Colonic mucosa (tissue), 4 donors: ENCODE results near the gene NUP214. TPM values are rescaled to one million over a fixed set of nuclear protein-coding genes. Genes with fewer than 3 reads are reported as not detected.
"Not testable (repeated sequence)": the region's sequence is repeated elsewhere in the genome, so short reads cannot be mapped to it uniquely, and the experiment has no call there.

Experiments
- DNase-seq: peaks from one replicate; pipeline ENCODE4 v3.0.0-alpha.2; 2020
- H3K27ac ChIP-seq: fragments of 200-600 bp; one replicate; pipeline ENCODE4 v1.8.0; 2021
- H3K27me3 ChIP-seq: fragments of 200-600 bp; one replicate; pipeline ENCODE4 v1.8.0; 2021
- H3K36me3 ChIP-seq: fragments of 200-600 bp; one replicate; pipeline ENCODE4 v1.8.0; 2021
- H3K4me1 ChIP-seq: fragments of 200-600 bp; one replicate; pipeline ENCODE4 v1.8.0; 2021; ENCODE audit warnings: mild to moderate bottlenecking
- H3K4me3 ChIP-seq: fragments of 200-600 bp; one replicate; pipeline ENCODE4 v1.8.0; 2021
- H3K9ac ChIP-seq, 2 donors: one replicate each; pipeline ENCODE4 v1.7.0; 2013; ENCODE audit warnings: control low read depth in 2 of 2, low read depth in 2 of 2, low read length in 2 of 2
- H3K9me3 ChIP-seq: fragments of 200-600 bp; one replicate; pipeline ENCODE4 v1.8.0; 2021
- CTCF ChIP-seq: fragments of 200-600 bp; IDR thresholded peaks from one replicate; pipeline ENCODE4 v1.8.0; 2022; ENCODE audit warnings: antibody characterized with exemption, mild to moderate bottlenecking
- intact Hi-C: fragments of 100-400 bp; cut with DNase I; formaldehyde crosslinking; loops from one replicate; pipeline ENCODE4 v1.14.1; 2022
- total RNA-seq, 2 donors: library from RNA; stranded (reverse); fragmentation: NEBNext Ultra II Directional in 1 of 2; extraction: Animal tissue kit (Norgen Biotek cat#: 25700) in 1 of 2; gene quantifications; one replicate each; pipeline ENCODE4 v1.2.1, GENCODE V29; 2021
- donor health status: healthy.
- donor health status: DM: no; HTN: no; CAD: no.
- donor health status: DM: no; HTN: no; CAD: no.

Gene NUP214
- total RNA-seq, 2 donors from 2014 or later: 32.2 to 43.8 TPM

- no peak overlapping the region for H3K27ac ChIP-seq
- intact Hi-C loops: no loop called here
- no peaks in the 10 kb centered on the region for H3K9me3 ChIP-seq
- no peak overlapping the region for H3K9ac ChIP-seq
- no peaks in the 10 kb centered on the region for H3K27me3 ChIP-seq
- no peak for TF ChIP-seq CTCF
- H3K36me3 ChIP-seq: no peaks in the 10 kb centered on the region
- H3K4me1 ChIP-seq: no peaks in the 10 kb centered on the region
- no peak overlapping the region for H3K4me3 ChIP-seq
- no peak for DNase-seq
These were observed 12.8 kb upstream of the NUP214 start for GRCh38 chr9:131112374-131113154.

- no peak overlapping the region for H3K9ac ChIP-seq
These were observed 11.7 kb upstream of the NUP214 start for GRCh38 chr9:131113655-131114054.

GRCh38 chr9:131114084-131114535 lies 11.3 kb upstream of the NUP214 start:
- Histone ChIP-seq H3K36me3 (no peaks in the 10 kb centered on the region), H3K4me1 (no peaks in the 10 kb centered on the region), H3K9me3 (no peaks in the 10 kb centered on the region), H3K9ac (no peak overlapping the region), H3K27me3 (no peaks in the 10 kb centered on the region), H3K27ac (no peak overlapping the region), H3K4me3 (no peak overlapping the region)
- no peak for TF ChIP-seq CTCF
- intact Hi-C loops: no loop called here
- no peak for DNase-seq

More at GRCh38 chr9:131113655-131114054, 11.7 kb upstream of the NUP214 start:
- Histone ChIP-seq H3K9me3 (no peaks in the 10 kb centered on the region), H3K4me1 (no peaks in the 10 kb centered on the region), H3K4me3 (no peak overlapping the region), H3K27ac (no peak overlapping the region), H3K27me3 (no peaks in the 10 kb centered on the region), H3K36me3 (no peaks in the 10 kb centered on the region)
- intact Hi-C loops: no loop called here
- TF ChIP-seq CTCF: no peak
- no peak for DNase-seq

GRCh38 chr9:131115360-131115742 lies 10.0 kb upstream of the NUP214 start:
- H3K27me3 ChIP-seq, H3K4me3 ChIP-seq, H3K4me1 ChIP-seq, H3K27ac ChIP-seq, DNase-seq, H3K36me3 ChIP-seq, H3K9ac ChIP-seq, intact Hi-C loops, H3K9me3 ChIP-seq: not testable (repeated sequence)

GRCh38 chr9:131116281-131117120 lies 8.9 kb upstream of the NUP214 start:
- H3K9me3 ChIP-seq: no peaks in the 10 kb centered on the region
- H3K36me3 ChIP-seq: no peaks in the 10 kb centered on the region
- H3K4me1 ChIP-seq: no peaks in the 10 kb centered on the region
- no peak overlapping the region for H3K4me3 ChIP-seq
- H3K27me3 ChIP-seq: no peaks in the 10 kb centered on the region
- no peak for TF ChIP-seq CTCF
- no peak for DNase-seq
- intact Hi-C loops: no loop called here
- H3K27ac ChIP-seq: no peak overlapping the region
- no peak overlapping the region for H3K9ac ChIP-seq
